ENCODE results near the gene PTMS.

PTMS gene

GRCh38 chr12:6788972-6789924 lies 23.1 kb downstream of the PTMS start, which contains the start of gene CD4:
CD4 (plus strand) TSS chr12:6789528; CDS start chr12:6800139, 10,611 bp downstream.
- peak; percentile 75 for DNase-seq (ENCODE audit: low read depth)

GRCh38 chr12:6790496-6791150 lies 24.5 kb downstream of the PTMS start:
- DNase-seq (ENCODE audit: low read depth) = no peak

GRCh38 chr12:6791931-6792520 lies 25.9 kb downstream of the PTMS start:
- DNase-seq (ENCODE audit: low read depth) = no peak

GRCh38 chr12:6792522-6793201 lies 26.5 kb downstream of the PTMS start:
- no peak for DNase-seq (ENCODE audit: low read depth)

GRCh38 chr12:6795088-6795487 lies 28.9 kb downstream of the PTMS start:
- no peak for DNase-seq (ENCODE audit: low read depth)

GRCh38 chr12:6796576-6796975 lies 30.4 kb downstream of the PTMS start:
- no peak for DNase-seq (ENCODE audit: low read depth)

GRCh38 chr12:6799147-6799546 lies 33.0 kb downstream of the PTMS start:
- no peak for DNase-seq (ENCODE audit: low read depth)

GRCh38 chr12:6807170-6807569 lies 41.0 kb downstream of the PTMS start:
- no peak for DNase-seq (ENCODE audit: low read depth)

- DNase-seq (ENCODE audit: low read depth) = no peak
Measured at GRCh38 chr12:6809056-6809455, 42.9 kb downstream of the PTMS start.

GRCh38 chr12:6810758-6811157 lies 44.6 kb downstream of the PTMS start:
- DNase-seq (ENCODE audit: low read depth) = no peak

- DNase-seq (ENCODE audit: low read depth) = no peak
Measured at GRCh38 chr12:6813363-6813762, 47.2 kb downstream of the PTMS start.

GRCh38 chr12:6816598-6816997 lies 50.4 kb downstream of the PTMS start:
- DNase-seq (ENCODE audit: low read depth) = no peak

GRCh38 chr12:6817098-6817497 lies 50.9 kb downstream of the PTMS start:
- no peak for DNase-seq (ENCODE audit: low read depth)

GRCh38 chr12:6817662-6818157 lies 51.5 kb downstream of the PTMS start:
- no peak for DNase-seq (ENCODE audit: low read depth)

GRCh38 chr12:6818222-6818621 lies 52.1 kb downstream of the PTMS start:
- no peak for DNase-seq (ENCODE audit: low read depth)

GRCh38 chr12:6818645-6819044 lies 52.5 kb downstream of the PTMS start:
- no peak for DNase-seq (ENCODE audit: low read depth)

GRCh38 chr12:6819106-6820030 lies 53.2 kb downstream of the PTMS start:
- no peak for DNase-seq (ENCODE audit: low read depth)

- DNase-seq (ENCODE audit: low read depth) = no peak
Measured at GRCh38 chr12:6820166-6820565, 54.0 kb downstream of the PTMS start.
